ENCODE results near the gene FRA10AC1.

Gene FRA10AC1, protein sequence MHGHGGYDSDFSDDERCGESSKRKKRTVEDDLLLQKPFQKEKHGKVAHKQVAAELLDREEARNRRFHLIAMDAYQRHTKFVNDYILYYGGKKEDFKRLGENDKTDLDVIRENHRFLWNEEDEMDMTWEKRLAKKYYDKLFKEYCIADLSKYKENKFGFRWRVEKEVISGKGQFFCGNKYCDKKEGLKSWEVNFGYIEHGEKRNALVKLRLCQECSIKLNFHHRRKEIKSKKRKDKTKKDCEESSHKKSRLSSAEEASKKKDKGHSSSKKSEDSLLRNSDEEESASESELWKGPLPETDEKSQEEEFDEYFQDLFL

DNA sequence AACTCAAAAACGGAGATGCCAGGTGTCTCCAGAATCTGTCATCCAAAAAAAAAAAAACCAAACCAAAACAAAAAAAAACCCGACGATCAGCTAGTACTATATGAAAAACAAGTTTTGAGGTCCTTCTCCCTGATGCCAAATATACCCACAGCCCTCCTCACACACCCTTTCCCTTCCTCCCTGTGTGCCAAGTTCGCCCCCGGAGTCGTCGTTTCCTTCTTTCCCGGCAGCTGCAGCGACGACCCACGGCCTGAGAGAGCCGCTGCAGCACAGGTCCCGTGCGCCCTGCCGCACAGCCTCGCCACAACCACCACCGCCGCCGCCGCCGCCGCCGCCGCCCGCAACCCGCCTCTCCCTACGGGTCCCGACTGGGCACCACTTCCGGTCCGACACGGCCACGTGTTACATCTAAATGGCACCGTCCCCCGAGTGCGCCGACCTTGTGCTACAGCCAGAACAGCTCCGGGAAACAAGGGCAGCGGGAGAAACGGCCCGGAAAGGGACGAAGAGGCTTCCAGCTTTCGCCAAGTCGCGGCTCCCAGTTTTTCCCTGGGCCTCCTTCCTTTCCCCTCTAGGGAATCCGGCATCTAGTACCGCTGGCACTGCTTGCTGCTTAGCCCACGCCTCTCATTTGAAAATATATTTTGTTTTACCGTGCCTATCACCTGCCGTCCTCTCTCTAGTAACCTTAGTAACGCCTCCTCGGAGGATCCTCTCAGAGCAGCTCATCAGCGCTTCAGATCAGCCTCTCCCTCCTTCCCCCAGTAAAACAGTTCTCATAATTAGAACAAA is at the start of gene FRA10AC1:
TSS of gene FRA10AC1 (minus strand) at position 383 of the 792 bp plus-strand sequence. CDS start 2,486 bp downstream, outside the sequence.
- no peak for FAIRE-seq

DNA sequence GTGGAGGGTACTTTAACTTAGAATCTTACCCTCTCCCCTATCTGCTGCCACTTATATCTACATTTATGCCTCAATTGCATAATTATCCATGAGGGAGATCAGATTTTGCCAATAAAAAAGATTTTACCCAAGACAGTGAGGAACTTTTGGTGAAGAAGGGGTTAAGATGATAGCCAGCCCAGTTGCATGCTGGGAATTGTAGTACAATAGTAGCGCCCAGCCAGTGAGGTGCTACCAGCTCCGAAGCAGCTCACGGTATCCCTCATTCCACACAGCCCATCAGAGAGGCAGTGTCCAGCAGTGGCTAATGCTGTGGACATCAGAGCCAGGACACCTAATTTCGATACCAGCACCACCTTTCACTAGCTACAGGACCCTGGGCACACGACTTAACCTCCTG is 49.4 kb upstream of the FRA10AC1 start:
- FAIRE-seq = no peak

DNA sequence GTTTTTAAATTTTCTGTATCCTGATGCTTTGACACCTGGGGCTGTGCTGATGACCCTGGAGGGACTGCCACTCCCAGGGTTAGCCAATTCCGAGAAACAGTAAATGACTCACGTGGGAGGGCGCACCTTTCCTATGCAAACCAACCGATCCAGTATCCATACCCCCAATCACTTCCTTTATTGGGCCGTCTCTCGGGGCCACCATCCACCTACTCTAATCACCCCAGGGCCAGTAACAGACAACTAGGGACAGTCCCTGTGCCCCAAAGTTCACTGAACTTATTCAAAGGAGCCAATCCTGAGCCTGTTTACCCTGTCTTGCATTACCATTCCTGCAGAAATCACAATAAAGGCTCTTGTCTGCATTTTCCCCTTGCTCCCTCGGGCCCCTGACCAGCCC is 48.7 kb upstream of the FRA10AC1 start:
- FAIRE-seq = no peak

DNA sequence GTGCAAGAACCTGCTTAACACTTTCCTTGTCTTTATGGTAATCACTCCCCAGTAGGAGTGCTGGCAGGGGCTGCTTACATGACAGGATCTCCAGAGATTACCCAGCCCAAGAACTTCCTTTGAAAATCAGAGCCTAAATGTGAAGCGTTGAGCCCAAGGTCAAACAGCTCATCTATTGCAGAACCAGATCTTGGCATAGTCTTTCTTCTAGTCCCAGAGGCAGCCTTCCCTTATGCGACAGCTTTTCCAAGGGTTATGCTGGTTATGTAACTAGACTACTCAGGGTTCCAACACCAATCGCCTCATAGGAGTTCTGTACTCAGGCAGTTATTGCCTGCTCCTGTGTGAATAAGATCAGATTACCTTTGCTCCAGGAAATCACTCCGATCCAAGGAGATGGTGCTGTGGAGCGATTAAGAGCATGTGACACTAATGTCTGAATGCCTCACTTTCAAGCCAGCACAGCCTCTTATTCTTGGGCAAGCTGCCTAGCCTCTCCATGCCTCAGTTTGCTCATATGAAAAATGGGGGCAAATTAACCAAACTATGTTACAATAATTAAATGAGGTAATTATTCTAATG is 46.9 kb upstream of the FRA10AC1 start:
- FAIRE-seq = no peak

DNA sequence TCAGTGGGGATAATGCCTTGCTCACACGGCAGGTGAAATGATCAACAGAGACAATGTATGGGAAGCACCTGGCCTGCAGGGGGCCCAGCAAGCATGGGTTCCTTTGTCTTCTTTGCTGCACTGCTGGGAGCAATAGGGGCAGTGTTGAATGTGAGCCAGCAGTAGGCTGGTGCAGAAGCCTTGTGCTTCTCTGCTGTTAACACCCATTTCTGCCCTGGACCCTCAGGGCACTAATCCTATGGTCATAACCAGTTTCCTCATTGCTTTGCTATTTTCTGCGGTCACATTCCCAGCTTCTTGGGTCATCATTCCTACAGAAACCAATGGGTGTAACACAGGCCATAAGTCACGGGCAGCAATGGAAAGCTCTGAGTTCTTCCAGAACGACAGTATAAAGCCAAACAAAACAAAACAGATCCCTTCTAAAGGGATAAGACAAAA is 44.5 kb upstream of the FRA10AC1 start:
- no peak for FAIRE-seq

DNA sequence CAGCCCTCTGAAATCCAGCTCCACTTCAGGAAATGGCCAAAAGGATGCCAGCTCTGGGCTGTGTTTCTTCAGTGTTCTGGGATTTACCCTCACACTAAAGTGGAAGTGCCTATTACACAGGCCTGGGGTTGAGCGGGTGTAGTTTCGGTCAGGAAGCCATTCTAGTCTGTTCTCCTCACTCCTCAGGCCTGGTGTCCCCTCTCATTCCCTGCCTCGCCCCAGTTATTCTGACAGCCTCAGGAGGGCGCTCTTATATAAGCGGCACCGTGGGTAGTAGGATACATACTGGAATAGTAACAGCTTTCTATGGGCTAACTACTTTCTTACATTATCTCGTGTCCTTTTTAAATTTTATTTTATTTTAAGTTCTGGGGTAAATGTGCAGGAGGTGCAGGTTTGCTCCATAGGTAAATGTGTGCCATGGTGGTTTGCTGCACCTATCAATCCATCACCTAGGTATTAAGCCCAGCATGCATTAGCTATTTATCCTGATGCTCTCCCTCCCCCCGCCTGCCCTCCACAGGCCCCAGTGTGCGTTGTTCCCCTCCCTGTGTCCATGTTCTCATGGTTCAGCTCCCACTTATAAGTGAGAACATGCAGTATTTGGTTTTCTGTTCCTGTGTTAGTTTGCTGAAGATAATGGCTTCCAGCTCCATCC is 43.1 kb upstream of the FRA10AC1 start:
- no peak for FAIRE-seq

DNA sequence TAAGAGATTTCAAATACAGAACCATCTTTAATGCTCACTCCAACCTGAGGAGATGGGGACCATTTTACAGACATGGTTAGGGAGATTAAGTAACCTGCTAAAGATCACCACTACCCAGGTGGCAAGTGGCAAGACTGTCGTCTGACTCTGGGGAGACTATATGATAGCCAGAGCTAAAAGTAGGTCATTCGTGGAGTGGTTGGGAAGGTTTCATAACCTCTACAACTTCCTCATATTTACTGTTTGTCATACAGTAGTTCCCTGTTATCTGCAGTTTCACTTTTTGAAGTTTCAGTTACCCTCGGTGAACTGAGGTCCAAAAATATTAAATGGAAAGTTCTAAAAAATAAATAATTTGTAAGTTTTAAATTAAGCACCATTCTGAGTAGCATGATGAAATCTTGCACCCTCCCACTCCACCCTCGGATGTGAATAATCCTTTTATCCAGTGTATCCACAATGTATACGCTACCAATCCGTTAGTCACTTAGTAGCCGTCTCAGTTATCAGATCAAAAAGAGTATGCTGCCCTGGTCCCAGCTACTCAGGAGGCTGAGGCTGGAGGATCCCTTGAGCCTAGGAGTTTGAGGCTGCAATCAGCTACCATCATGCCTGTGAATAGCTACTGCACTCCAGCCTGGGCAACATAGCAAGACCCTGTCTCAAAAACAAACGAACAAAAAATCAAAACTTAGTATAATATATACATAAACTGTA is 40.4 kb upstream of the FRA10AC1 start:
- FAIRE-seq = no peak

DNA sequence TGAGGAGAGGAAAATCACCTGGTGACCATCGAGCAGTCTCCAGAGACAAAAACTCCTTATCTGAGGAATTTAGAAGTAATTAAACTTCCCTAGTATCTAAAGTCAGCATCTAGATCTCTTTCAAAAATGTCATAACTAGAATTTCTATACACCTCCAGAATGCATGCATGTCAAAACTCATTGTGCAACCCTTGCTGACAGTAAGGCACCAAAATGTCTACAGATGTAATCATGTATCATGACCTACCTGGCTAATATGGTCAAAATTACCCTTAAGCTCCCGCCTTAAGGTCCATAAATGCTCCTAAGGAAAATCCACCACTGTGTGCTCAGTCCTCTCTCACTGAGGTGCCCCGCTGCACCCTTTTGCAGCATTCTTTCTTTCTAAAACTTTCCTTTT is 39.0 kb upstream of the FRA10AC1 start:
- no peak for FAIRE-seq

DNA sequence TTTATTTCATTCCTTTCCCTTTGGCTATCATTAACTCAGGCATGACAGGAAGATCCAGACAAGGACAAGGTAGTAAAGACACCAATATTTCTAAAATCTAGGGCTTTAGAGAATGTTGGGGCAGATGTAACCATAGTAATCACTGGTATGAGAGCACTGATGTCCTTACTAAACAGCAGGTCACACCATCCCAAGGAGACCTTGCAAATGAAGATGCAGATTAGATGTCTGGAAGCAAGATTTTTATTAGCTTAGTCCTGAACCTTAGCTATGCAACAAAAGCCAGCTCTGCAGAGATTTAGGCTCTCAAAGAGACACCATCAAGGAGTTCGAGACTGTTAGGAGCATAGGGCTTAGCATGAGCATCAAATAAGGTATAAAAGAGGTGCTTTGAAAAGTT is 23.6 kb upstream of the FRA10AC1 start:
- no peak for FAIRE-seq

DNA sequence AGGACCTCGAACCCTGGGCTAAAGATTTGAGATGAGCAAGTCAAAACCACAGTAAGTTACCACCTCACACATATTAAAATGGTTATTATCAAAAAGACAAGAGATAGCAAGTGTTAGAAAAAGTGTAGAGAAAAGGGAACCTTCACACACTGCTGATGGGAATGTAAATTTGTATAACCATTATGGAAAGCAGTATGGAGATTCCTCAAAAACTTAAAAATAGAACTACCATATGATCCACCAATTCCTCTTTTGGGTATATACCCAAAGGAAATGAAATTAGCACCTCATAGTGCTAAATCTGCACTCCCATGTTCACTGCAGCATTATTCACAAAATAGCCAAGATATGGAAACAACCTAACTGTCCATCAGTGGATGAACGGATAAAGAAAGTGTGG is 20.8 kb upstream of the FRA10AC1 start:
- no peak for FAIRE-seq

DNA sequence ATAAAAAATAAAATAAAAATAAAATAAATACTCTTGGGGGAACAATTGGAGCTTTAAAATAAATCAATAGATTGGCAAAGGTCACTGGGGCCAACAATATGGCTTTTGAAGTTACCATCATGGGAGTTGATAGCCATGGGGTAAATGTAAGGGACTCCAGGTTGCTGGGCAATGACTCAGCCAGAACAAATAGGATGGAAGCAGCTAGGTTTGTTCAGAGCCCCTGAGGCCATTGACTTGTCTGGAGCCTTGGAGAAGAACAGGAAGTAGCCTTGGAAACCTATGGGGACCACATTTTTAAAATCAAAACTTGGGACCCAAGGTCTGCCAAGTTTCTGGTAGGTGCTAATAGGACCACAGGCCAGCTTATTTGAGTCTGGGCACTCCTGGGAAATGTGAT is 20.2 kb upstream of the FRA10AC1 start:
- no peak for FAIRE-seq

DNA sequence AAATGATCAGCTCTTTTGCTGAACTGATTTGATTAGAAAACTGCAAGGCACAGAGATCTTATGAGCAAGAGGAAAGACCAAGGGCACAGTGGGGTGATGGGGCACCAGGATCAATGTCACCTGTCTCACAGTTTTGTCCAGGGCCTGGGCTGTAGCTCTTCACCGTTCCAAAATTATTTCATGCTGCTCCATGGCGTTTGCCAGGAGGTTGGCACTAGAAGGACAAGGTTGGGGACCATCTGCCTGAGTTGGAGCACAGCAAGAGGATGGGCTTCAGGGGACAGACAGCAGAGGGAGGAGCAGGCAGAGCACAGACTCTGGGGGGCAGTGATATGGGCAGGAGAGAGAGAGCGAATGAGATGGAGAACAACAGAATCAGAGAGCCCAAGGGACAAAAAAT is 17.5 kb upstream of the FRA10AC1 start:
- FAIRE-seq = no peak

DNA sequence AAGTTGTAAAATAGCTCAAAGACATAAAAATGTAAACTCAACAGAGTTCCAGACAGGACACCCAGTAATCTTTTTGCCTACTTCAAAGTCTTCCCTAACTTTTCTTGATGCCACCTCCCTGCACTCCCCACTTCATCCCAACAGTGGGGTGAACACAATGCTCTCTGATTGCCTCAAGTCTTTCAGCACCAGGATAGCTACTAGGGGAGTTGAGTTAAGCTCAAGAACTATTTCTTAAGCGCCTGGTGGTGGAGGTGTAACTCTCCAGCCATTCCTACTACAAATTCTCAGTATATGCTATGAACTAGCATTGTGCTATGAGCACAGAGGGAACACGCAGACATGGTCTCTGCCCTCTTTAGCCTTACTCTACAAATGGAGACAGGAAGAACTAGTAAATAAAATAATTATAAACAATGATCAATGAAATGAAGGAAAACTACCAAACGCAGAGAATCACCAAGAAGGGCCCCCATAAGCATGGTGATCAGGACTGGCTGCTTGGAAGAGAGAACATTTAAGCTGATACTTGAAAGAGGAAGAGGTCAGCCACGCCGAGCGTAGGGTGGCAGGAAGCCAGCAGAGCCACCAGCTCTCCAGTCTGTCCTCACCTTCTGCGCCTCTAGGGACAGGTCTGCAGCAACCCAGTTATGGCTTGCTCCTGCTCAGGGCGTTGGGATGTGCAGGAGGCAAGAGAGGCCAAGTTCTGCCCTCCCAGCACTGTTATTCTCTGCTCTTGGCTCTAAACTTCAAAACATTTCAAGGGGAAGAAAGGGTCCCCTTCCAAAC is 16.7 kb upstream of the FRA10AC1 start:
- no peak for FAIRE-seq

DNA sequence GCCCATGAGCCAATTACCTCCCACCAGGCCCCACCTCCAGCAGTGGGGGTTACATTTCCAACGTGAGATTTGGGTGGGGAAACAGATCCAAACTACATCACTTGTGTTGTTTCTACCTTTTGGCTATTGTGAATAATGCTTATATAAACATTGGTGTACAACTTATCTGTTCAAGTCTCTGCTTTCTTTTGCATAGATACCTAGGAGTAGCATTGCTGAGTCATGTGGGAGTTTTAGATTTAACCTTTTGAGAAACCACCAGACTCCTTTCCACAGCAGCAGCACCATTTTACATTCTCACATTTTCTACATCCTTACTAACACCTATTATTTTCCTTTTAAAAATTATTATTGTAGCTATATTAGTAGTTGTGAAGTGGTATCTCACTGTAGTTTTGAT is 14.4 kb upstream of the FRA10AC1 start:
- FAIRE-seq = no peak

DNA sequence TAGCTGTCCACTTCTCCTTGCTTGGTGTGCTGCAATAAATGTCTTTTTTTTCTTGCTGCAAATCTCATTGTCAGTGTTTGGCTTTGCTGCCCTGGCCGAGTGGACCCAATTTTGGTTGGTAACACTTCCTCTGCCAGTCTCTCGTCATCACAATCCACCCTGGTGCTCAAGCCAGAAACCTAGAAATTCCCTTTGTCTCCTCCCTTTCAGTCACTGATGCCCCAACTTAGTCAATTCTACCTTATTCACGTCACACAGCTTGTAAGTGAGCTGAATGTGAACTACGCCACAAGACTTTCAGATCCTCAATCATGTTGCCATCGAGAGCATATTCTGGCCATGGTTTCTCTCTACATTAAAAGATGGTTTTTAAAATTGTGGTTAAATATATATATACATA is 13.0 kb upstream of the FRA10AC1 start:
- no peak for FAIRE-seq

DNA sequence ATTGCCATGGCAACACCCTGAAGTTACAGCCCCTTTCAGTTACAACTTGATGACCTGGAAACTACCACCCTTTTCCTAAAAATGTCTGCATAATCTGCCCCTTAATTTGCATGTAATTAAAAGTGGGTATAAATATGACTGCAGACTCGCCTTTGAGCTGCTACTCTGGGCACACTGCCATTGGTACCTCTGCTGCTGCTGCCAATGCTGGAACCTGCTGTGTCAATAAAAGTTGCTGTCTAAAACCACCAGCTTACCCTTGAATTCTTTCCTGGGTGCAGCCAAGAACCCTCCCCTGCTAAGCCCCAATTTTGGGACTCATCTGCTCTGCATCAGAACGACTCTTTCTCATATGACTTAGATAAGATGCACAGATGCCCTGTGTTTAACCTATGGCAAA is 10.2 kb upstream of the FRA10AC1 start:
- FAIRE-seq = no peak

DNA sequence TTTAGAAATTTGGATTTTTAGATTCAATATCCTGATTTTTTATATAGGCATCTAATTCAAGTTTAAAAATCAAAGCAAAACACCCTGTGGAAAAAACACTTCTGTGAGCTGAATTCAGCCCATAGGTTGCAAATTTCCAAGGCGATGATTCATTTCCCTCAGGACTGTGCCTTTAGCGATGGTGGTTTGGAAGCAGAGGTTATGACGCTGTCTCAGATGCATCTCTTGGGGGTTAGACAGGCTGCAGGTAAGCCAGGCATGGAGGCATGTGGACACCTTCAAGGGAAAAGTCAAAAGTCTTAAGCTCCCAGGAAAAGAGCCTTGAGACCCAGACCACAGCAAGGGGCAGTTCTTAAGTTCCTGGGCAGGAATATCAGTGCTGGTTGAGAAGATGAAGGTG is 9.5 kb upstream of the FRA10AC1 start:
- FAIRE-seq = no peak

DNA sequence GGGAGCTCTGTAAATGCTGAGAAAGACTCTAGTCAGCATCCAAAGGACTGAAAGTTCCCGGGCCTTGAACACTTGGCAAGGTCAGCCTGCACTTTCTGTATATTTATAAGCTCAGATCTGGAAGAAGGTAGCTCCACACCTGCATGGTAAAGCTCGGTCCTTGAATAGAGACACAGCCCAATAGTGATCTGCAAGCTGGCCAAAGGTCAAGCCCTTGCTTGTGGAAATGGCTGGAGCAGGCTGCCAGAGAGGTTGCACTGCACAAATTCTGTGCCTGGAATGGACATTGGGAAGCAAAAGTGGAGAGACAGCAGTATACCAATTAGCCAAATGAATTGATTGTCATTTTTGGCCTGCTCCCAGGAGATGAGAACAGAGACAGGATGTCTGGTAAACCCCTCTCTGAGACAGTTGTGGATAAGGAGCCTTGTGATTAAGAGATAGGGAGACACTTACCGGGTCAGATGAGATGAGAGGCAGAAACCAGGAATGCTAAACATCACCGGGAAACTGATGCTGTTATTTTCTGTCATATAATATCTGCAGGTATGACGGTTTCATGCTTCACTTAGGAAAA is 8.0 kb upstream of the FRA10AC1 start:
- no peak for FAIRE-seq

DNA sequence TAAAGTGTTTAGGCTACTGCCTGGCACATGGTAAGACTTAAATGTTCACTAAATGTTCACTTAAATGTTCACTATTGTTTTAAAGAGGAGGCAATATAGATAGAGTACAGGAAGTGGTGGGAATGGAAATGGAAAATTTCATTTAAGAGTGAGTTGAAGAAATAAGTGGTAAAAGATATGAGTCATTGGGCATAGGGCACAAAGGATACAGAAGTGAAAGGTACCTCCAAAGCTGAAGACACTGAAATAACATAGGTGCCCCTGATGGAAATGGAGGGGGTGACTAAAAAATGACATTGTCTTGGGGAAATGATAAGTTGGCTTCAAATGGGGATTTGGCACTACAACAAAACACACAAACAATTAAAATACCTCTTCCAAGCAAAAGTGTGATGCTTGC is 5.2 kb upstream of the FRA10AC1 start:
- no peak for FAIRE-seq

DNA sequence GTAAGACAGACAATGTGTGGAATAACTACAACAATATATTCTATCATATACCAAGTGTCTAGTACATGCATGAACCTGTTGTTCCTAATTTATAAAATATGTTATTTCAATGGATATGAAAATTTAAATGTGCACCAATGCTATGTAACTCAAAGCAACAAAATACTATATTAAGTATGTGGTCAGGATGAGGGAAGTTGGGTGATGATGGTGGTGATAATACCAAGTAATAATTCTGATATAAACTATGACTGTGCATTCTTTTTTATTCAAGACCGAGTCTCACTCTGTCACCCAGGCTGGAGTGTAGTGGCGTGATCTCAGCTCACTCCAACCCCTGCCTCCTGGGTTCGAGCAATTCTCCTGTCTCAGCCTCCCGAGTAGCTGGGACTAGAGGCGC is 2.1 kb upstream of the FRA10AC1 start:
- FAIRE-seq = no peak

DNA sequence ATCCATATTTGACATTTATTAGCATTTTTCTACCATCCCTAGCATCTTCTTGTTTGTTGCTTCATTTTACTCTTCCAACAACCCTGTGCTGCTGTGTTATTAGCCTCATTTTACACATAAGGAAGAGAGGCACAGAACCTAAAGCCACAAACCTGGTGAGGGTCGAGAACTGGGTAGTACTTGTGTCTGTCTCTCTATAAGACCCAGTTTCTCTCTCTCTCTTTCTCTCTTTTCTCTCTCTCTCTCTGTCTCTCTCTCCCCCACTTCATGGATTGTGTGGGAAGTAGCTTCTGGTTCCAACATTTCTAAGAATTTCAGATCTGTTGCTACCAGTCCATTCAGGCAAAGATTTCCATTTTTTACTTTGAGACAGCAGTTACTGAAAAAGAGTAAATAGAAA is 1.4 kb upstream of the FRA10AC1 start:
- FAIRE-seq = no peak

DNA sequence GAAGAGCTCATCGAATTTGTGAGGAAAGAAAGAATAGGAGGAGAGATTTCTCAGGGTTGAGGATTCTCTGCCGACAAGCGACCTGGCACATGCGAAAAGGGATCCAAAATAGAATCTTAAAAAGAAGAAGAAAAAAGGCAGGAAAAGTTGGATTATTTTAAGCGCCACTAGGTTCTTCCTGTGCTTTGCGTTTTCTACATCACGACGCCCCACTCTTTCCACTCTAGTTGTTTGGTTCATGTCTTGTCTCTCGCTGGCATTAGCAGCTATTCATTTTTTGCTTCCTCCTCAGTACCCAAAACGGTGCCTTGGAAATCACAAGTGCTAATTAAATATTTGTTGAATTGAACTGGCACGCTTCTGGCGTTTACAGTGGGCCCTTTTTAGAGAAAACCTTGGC is 674 bp upstream of the FRA10AC1 start:
- no peak for FAIRE-seq

All from colon (tissue), 2 donors.